H9 (cell line): ENCODE data around the gene GRHL3. TPM values are rescaled to one million over a fixed set of nuclear protein-coding genes. Genes with fewer than 3 reads are reported as not detected.

Experiments
- DNase-seq: peaks from one replicate; pipeline ENCODE4 v3.0.0-alpha.2; 2017
- H2AFZ ChIP-seq: one replicate; pipeline ENCODE4 v1.6.1; 2013; ENCODE audit warnings: mild to moderate bottlenecking, low read length, control low read depth, moderate library complexity
- H2AK5ac ChIP-seq: 2 replicates; pipeline ENCODE4 v1.6.1; 2013; ENCODE audit warnings: low read length, control low read depth, mixed read lengths; ENCODE audit not compliant: insufficient read length
- H2BK120ac ChIP-seq: one replicate; pipeline ENCODE4 v1.6.1; 2013; ENCODE audit warnings: low read depth, mild to moderate bottlenecking, low read length, control low read depth, inconsistent platforms; ENCODE audit not compliant: poor library complexity, severe bottlenecking
- H2BK12ac ChIP-seq: 2 replicates; pipeline ENCODE4 v1.6.1; 2013; ENCODE audit warnings: low read length, control low read depth, mixed read lengths, low read depth; ENCODE audit not compliant: insufficient read length
- H2BK15ac ChIP-seq: 2 replicates; pipeline ENCODE4 v1.6.1; 2013; ENCODE audit warnings: low read depth, low read length, control low read depth
- H2BK20ac ChIP-seq: one replicate; pipeline ENCODE4 v1.6.1; 2013; ENCODE audit warnings: low read depth, mild to moderate bottlenecking, low read length, control low read depth, inconsistent platforms; ENCODE audit not compliant: poor library complexity, severe bottlenecking
- H2BK5ac ChIP-seq: 2 replicates; pipeline ENCODE4 v1.6.1; 2013; ENCODE audit warnings: low read length, control low read depth, mixed read lengths; ENCODE audit not compliant: insufficient read length
- H3K14ac ChIP-seq: 2 replicates; pipeline ENCODE4 v1.6.1; 2013; ENCODE audit warnings: low read length, control low read depth; ENCODE audit not compliant: insufficient read depth
- H3K18ac ChIP-seq: 2 replicates; pipeline ENCODE4 v1.6.1; 2013; ENCODE audit warnings: low read depth, mild to moderate bottlenecking, mixed read lengths, low read length, control low read depth; ENCODE audit not compliant: insufficient read length
- H3K23ac ChIP-seq: 2 replicates; pipeline ENCODE4 v1.6.1; 2013; ENCODE audit warnings: low read length, control low read depth, mixed read lengths, low read depth; ENCODE audit not compliant: insufficient read length
- H3K23me2 ChIP-seq: 2 replicates; pipeline ENCODE4 v1.6.1; 2013; ENCODE audit warnings: low read depth, mild to moderate bottlenecking, mixed read lengths, low read length, control low read depth; ENCODE audit not compliant: insufficient read length, poor library complexity, severe bottlenecking
- H3K27ac ChIP-seq: 2 replicates; pipeline ENCODE4 v1.5.1; 2013; ENCODE audit warnings: low read length, control low read depth, mixed read lengths, low read depth; ENCODE audit not compliant: insufficient read length
- H3K27me3 ChIP-seq: 2 replicates; pipeline ENCODE4 v1.6.1; 2013; ENCODE audit warnings: low read length, control low read depth, inconsistent platforms; ENCODE audit not compliant: insufficient read depth
- H3K4ac ChIP-seq: 2 replicates; pipeline ENCODE4 v1.6.1; 2013; ENCODE audit warnings: low read depth, mild to moderate bottlenecking, control low read depth, inconsistent platforms, low read length, moderate library complexity
- H3K4me1 ChIP-seq: 2 replicates; pipeline ENCODE4 v1.6.1; 2013; ENCODE audit warnings: low read length, control low read depth, inconsistent platforms; ENCODE audit not compliant: insufficient read depth
- H3K4me2 ChIP-seq: 2 replicates; pipeline ENCODE4 v1.6.1; 2013; ENCODE audit warnings: low read length, control low read depth, mixed read lengths; ENCODE audit not compliant: insufficient read length, insufficient read depth
- H3K56ac ChIP-seq: 2 replicates; pipeline ENCODE4 v1.6.1; 2013; ENCODE audit warnings: low read depth, mild to moderate bottlenecking, mixed read lengths, low read length, control low read depth; ENCODE audit not compliant: insufficient read length
- H3K79me1 ChIP-seq: 2 replicates; pipeline ENCODE4 v1.6.1; 2013; ENCODE audit warnings: low read depth, mild to moderate bottlenecking, moderate library complexity, low read length, control low read depth, inconsistent platforms; ENCODE audit not compliant: insufficient read depth, poor library complexity, severe bottlenecking
- H3K79me2 ChIP-seq: 2 replicates; pipeline ENCODE4 v1.6.1; 2013; ENCODE audit warnings: low read length, control low read depth, inconsistent platforms; ENCODE audit not compliant: insufficient read depth
- H3K9ac ChIP-seq: 2 replicates; pipeline ENCODE4 v1.6.1; 2013; ENCODE audit warnings: low read length, control low read depth, mixed read lengths; ENCODE audit not compliant: insufficient read length; ENCODE audit errors: extremely low read depth
- H3K9me3 ChIP-seq: one replicate; pipeline ENCODE4 v1.6.1; 2013; ENCODE audit warnings: low read depth, low read length, inconsistent platforms; ENCODE audit not compliant: control insufficient read depth
- H3T11ph ChIP-seq: one replicate; pipeline ENCODE4 v1.6.1; 2013; ENCODE audit warnings: mild to moderate bottlenecking, low read length, control low read depth, inconsistent platforms
- H4K20me1 ChIP-seq: one replicate; pipeline ENCODE4 v1.6.1; 2013; ENCODE audit not compliant: control insufficient read depth, insufficient read length, insufficient read depth
- H4K5ac ChIP-seq: 2 replicates; pipeline ENCODE4 v1.6.1; 2013; ENCODE audit warnings: low read depth, mild to moderate bottlenecking, mixed read lengths, low read length, control low read depth; ENCODE audit not compliant: insufficient read length
- H4K8ac ChIP-seq: replicated peaks from 2 replicates; pipeline ENCODE4 v1.6.1; 2013; ENCODE audit warnings: low read length, control low read depth, mixed read lengths, low read depth; ENCODE audit not compliant: insufficient read length
- H4K91ac ChIP-seq: 2 replicates; pipeline ENCODE4 v1.6.1; 2013; ENCODE audit warnings: low read depth, mild to moderate bottlenecking, moderate library complexity, mixed read lengths, low read length, control low read depth; ENCODE audit not compliant: insufficient read length
- H3K27ac Mint-ChIP-seq, 3 experiments: 2 replicates in 2 of 3; 3 replicates in 1 of 3; pipeline ENCODE4 v1.8.0; 2020 to 2021; ENCODE audit warnings: mixed read lengths in 3 of 3, mild to moderate bottlenecking in 1 of 3, moderate library complexity in 1 of 3
- H3K27me3 Mint-ChIP-seq: 2 replicates; pipeline ENCODE4 v1.8.0; 2021; ENCODE audit warnings: low read depth, mild to moderate bottlenecking, moderate library complexity, mixed read lengths
- H3K36me3 Mint-ChIP-seq, 3 experiments: 2 replicates in 2 of 3; 3 replicates in 1 of 3; pipeline ENCODE4 v1.8.0; 2020 to 2021; ENCODE audit warnings: low read depth in 3 of 3, mixed read lengths in 3 of 3; ENCODE audit not compliant: insufficient read depth in 1 of 3
- H3K4me1 Mint-ChIP-seq, 2 experiments: 2 replicates each; pipeline ENCODE4 v1.8.0; 2020; ENCODE audit warnings: mixed read lengths in 2 of 2
- H3K4me3 Mint-ChIP-seq, 2 experiments: 2 replicates in 1 of 2; 3 replicates in 1 of 2; pipeline ENCODE4 v1.8.0; 2020 to 2021; ENCODE audit warnings: mild to moderate bottlenecking in 2 of 2, mixed read lengths in 2 of 2, moderate library complexity in 1 of 2
- H3K9me3 Mint-ChIP-seq, 2 experiments: 2 replicates in 1 of 2; 3 replicates in 1 of 2; pipeline ENCODE4 v1.8.0; 2020; ENCODE audit warnings: mild to moderate bottlenecking in 2 of 2, mixed read lengths in 2 of 2, moderate library complexity in 1 of 2
- CTCF ChIP-seq: fragments of 200-600 bp; sonication (generic); conservative IDR thresholded peaks from 3 replicates; pipeline ENCODE4 v1.8.0; 2021; ENCODE audit warnings: antibody characterized with exemption, mild to moderate bottlenecking
- WGBS: extraction: QIAGEN DNeasy Blood & Tissue Kit; methylation state at CpG from one replicate; pipeline ENCODE4 v1.1.7; 2013; ENCODE audit warnings: missing lambda C conversion rate, low lambda C conversion rate, mixed read lengths; ENCODE audit not compliant: insufficient read length; ENCODE audit errors: extremely low coverage; 5-methylcytosine and 5-hydroxymethylcytosine counted together
- total RNA-seq: library from RNA; stranded (reverse); gene quantifications from 2 replicates; pipeline ENCODE4 v1.2.1, GENCODE V29; 2021

The GRHL3 gene
- total RNA-seq, 1 experiment from 2014 or later, result 3.5 TPM

DNA sequence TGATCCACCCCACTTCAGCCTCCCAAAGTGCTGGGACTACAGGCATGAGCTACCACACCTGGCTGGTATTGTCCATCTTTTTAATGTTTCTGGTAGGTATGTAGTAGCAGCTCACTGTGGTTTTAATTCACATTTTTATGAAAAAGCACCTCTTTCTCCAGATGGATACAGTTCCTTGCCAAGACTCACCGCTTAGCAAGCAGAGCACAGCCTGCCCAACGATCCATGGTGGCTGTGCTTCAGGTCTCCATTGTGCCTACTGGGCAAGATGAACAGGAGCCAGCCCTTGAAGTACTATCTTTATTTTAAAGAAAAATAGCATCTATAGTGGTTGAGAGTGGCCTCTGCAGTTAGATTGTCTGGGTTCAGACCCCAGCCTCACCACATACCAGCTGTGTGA, 37.6 kb upstream of the GRHL3 start:
- Histone ChIP-seq H3T11ph (no peak overlapping the region), H3K18ac (no peak overlapping the region), H3K27ac (no peak overlapping the region), H4K5ac (no peak overlapping the region), H3K79me1 (no peaks in the 10 kb centered on the region), H2BK20ac (no peak overlapping the region), H3K23ac (no peak overlapping the region), H3K9ac (no peak overlapping the region), H2AK5ac (no peak overlapping the region), H2BK12ac (no peak overlapping the region), H3K4me2 (no peak overlapping the region), H2BK5ac (no peak overlapping the region), H4K8ac (no peak overlapping the region), H4K91ac (no peak overlapping the region), H3K14ac (no peak overlapping the region), H3K56ac (no peak overlapping the region), H4K20me1 (no peaks in the 10 kb centered on the region), H3K79me2 (no peaks in the 10 kb centered on the region), H2AFZ (no peak overlapping the region), H3K4me1 (0 out of 2 replicates have a peak, but pooled peaks cover 2% of the 10 kb centered on the region), H3K27me3 (no peaks in the 10 kb centered on the region), H3K23me2 (no peaks in the 10 kb centered on the region), H2BK15ac (no peak overlapping the region), H2BK120ac (no peak overlapping the region), H3K9me3 (no peaks in the 10 kb centered on the region), H3K4ac (no peak overlapping the region)
- Mint-ChIP-seq H3K9me3 (no peaks in the 10 kb centered on the region; a peak in 1 of 5 replicates), H3K4me3 (no peak overlapping the region), H3K4me1 (peaks cover 14 to 15% of the 10 kb centered on the region in 2 experiments), H3K36me3 (no peaks in the 10 kb centered on the region; a peak in 1 of 7 replicates), H3K27me3 (peaks cover 3% of the 10 kb centered on the region; the same call in 1 of the 2 replicates), H3K27ac (no peak overlapping the region)
- no CpG with 5 or more reads among the region's 2 CpGs for WGBS
- no peak for TF ChIP-seq CTCF
- DNase-seq, result no peak
